Nephron (organoid): ENCODE results near the gene KCNQ4.
A peak's percentile ranks its signal among the peaks of the same experiment; 100 is the strongest.

Experiments
- H3K27ac Mint-ChIP-seq, 3 experiments: 2 replicates each; pipeline ENCODE4 v1.8.0; 2020; ENCODE audit warnings: mixed read lengths in 3 of 3, mild to moderate bottlenecking in 2 of 3, moderate library complexity in 1 of 3
- H3K27me3 Mint-ChIP-seq: 2 replicates; pipeline ENCODE4 v1.8.0; 2021; ENCODE audit warnings: low read depth, mild to moderate bottlenecking, moderate library complexity, mixed read lengths
- H3K36me3 Mint-ChIP-seq: 2 replicates; pipeline ENCODE4 v1.8.0; 2020; ENCODE audit warnings: low read depth, mixed read lengths
- H3K4me1 Mint-ChIP-seq: 2 replicates; pipeline ENCODE4 v1.8.0; 2020; ENCODE audit warnings: mixed read lengths
- H3K4me3 Mint-ChIP-seq, 3 experiments: 2 replicates each; pipeline ENCODE4 v1.8.0; 2020; ENCODE audit warnings: mild to moderate bottlenecking in 3 of 3, mixed read lengths in 3 of 3, moderate library complexity in 2 of 3
- H3K9me3 Mint-ChIP-seq: 2 replicates; pipeline ENCODE4 v1.8.0; 2020; ENCODE audit warnings: mixed read lengths
- CTCF ChIP-seq, 3 experiments: fragments of 200-600 bp; sonication (generic); IDR thresholded peaks; one replicate each; pipeline ENCODE4 v1.5.0; 2021; ENCODE audit warnings: antibody characterized with exemption in 3 of 3; ENCODE audit not compliant: unreplicated experiment in 3 of 3

Gene KCNQ4

GRCh38 chr1:40777224-40777970, 6.2 kb upstream of the KCNQ4 start:
- H3K27ac Mint-ChIP-seq = no peak overlapping the region
- H3K4me3 Mint-ChIP-seq = no peak overlapping the region
- H3K9me3 Mint-ChIP-seq = peaks cover 14% of the 10 kb centered on the region
- no peak for TF ChIP-seq CTCF (IDR thresholded peaks at IDR 0.05; ENCODE audit: unreplicated experiment in 3 of 3)
- peaks cover 23% of the 10 kb centered on the region for H3K4me1 Mint-ChIP-seq
- peaks cover 61% of the 10 kb centered on the region for H3K36me3 Mint-ChIP-seq
- peaks cover 12% of the 10 kb centered on the region for H3K27me3 Mint-ChIP-seq

GRCh38 chr1:40780678-40781607, 2.6 kb upstream of the KCNQ4 start:
- Mint-ChIP-seq H3K36me3 (peaks cover 36% of the 10 kb centered on the region), H3K27ac (peak overlapping the region in 1 of 3 experiments; percentile 2), H3K9me3 (peaks cover 14% of the 10 kb centered on the region)

GRCh38 chr1:40781608-40781971, 2.0 kb upstream of the KCNQ4 start:
- peak overlapping the region; percentile 59 to 72 (median 71) for H3K4me3 Mint-ChIP-seq
- TF ChIP-seq CTCF (IDR thresholded peaks at IDR 0.05; ENCODE audit: unreplicated experiment in 3 of 3) = no peak
- peaks cover 25% of the 10 kb centered on the region for H3K4me1 Mint-ChIP-seq
- H3K36me3 Mint-ChIP-seq = peaks cover 29% of the 10 kb centered on the region
- H3K27ac Mint-ChIP-seq = no peak overlapping the region
- peaks cover 24% of the 10 kb centered on the region for H3K27me3 Mint-ChIP-seq
- peaks cover 12% of the 10 kb centered on the region for H3K9me3 Mint-ChIP-seq

More at GRCh38 chr1:40780678-40781607, 2.6 kb upstream of the KCNQ4 start:
- Mint-ChIP-seq H3K4me1 (peaks cover 25% of the 10 kb centered on the region), H3K4me3 (peak overlapping the region; percentile 58 to 72 (median 59)), H3K27me3 (peaks cover 24% of the 10 kb centered on the region)
- TF ChIP-seq CTCF (IDR thresholded peaks at IDR 0.05; ENCODE audit: unreplicated experiment in 3 of 3) = no peak

GRCh38 chr1:40782371-40782956, 1.1 kb upstream of the KCNQ4 start:
- Mint-ChIP-seq H3K9me3 (peaks cover 3% of the 10 kb centered on the region), H3K4me3 (peak overlapping the region; percentile 80 to 88 (median 84)), H3K36me3 (peaks cover 21% of the 10 kb centered on the region), H3K27ac (peak overlapping the region in 1 of 3 experiments; percentile 63), H3K4me1 (peaks cover 27% of the 10 kb centered on the region), H3K27me3 (peaks cover 24% of the 10 kb centered on the region)
- TF ChIP-seq CTCF (IDR thresholded peaks at IDR 0.05; ENCODE audit: unreplicated experiment in 3 of 3) = no peak

GRCh38 chr1:40784141-40784770, 669 bp downstream of the KCNQ4 start:
- TF ChIP-seq CTCF (IDR thresholded peaks at IDR 0.05; ENCODE audit: unreplicated experiment in 3 of 3) = no peak
- peaks cover 30% of the 10 kb centered on the region for H3K4me1 Mint-ChIP-seq
- H3K27me3 Mint-ChIP-seq = peaks cover 32% of the 10 kb centered on the region
- H3K36me3 Mint-ChIP-seq = peaks cover 7% of the 10 kb centered on the region
- H3K9me3 Mint-ChIP-seq = no peaks in the 10 kb centered on the region
- H3K27ac Mint-ChIP-seq = no peak overlapping the region
- peak overlapping the region; percentile 83 to 84 (median 83) for H3K4me3 Mint-ChIP-seq
